CD4-positive, alpha-beta T cell treated with Interleukin-12 subunit alpha and Interleukin-12 subunit beta, for 1 hour (primary cell): ENCODE data around the gene OSBPL10.
"Not testable (repeated sequence)": the region's sequence is repeated elsewhere in the genome, so short reads cannot be mapped to it uniquely, and the experiment has no call there.

Experiments
- DNase-seq: peaks from one replicate; pipeline ENCODE4 v3.0.0-alpha.2; 2020

The OSBPL10 gene, protein sequence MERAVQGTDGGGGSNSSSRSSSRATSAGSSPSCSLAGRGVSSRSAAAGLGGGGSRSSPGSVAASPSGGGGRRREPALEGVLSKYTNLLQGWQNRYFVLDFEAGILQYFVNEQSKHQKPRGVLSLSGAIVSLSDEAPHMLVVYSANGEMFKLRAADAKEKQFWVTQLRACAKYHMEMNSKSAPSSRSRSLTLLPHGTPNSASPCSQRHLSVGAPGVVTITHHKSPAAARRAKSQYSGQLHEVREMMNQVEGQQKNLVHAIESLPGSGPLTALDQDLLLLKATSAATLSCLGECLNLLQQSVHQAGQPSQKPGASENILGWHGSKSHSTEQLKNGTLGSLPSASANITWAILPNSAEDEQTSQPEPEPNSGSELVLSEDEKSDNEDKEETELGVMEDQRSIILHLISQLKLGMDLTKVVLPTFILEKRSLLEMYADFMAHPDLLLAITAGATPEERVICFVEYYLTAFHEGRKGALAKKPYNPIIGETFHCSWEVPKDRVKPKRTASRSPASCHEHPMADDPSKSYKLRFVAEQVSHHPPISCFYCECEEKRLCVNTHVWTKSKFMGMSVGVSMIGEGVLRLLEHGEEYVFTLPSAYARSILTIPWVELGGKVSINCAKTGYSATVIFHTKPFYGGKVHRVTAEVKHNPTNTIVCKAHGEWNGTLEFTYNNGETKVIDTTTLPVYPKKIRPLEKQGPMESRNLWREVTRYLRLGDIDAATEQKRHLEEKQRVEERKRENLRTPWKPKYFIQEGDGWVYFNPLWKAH

DNA sequence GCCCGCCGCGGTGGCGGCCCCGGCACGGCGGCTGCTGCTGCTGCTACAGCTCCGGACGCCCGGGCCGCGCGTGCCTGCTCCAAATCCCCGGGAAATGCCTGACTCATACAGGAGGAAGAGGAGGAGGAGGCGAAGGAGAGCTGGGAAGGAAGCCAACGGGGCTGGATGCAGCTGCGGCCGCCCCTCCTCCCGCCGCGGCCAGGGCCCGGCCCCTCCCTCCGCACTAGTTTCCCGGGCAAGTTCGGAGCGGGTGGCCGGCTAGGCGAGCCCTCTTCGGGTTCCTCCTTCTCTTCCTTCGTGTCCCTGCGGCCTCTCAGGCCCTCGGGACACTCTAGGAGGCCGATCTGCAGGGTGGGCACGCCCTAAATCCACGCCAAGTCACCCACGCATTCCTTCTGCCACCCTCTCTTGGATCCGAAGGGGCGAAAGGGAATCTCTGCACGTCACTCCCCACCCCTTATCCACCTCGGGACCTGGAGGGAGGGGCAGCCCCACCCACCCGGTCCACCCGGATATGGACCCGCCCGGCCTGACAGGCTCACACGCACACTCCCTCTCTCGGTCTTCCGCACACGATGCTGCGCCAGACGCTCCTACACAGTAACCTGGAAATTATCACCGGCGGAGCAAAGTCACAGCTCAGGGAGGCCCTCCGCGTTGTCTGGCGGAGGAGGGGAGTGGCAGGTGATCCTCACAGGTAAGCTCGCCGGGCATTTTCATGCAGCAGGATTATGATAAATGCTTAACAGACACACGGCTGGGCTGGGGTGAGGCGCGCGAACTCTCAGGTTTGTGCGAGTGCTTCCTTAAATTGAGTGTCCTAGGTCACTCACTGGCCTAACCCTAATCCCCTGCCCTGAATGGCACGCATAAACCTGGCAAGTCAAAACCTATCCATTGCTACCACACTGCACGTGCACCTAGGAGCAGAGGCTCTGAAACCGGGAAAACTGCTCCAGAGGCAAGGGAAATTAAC is at the start of gene OSBPL10, which contains the start of gene ZNF860:
OSBPL10 (minus strand) TSS at position 57 of the 976 bp plus-strand sequence. CDS start 83 bp downstream, outside the sequence.
ZNF860 (plus strand) TSS at position 545 of the 976 bp plus-strand sequence. CDS start 7,330 bp downstream, outside the sequence.
- DNase-seq, result no peak

DNA sequence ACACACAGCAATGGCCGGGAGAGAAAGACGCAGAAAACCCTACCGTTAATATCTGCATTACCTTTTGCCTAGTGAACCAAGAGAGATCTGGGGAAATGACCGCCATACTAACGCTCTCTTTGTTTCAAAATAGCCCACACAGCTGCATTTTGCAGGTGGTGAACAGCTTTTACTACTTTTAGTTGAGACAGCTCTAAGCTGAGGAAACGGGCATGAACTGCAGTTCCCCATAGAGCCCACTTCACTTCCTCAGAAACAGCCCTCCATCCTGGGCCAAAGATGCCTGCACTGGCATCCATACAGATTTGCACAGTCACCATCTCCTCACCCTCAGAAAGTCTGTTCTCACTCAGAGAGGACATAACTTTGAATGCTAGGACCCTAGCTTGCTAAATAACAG is 45.5 kb upstream of the OSBPL10 start:
- DNase-seq, result no peak

DNA sequence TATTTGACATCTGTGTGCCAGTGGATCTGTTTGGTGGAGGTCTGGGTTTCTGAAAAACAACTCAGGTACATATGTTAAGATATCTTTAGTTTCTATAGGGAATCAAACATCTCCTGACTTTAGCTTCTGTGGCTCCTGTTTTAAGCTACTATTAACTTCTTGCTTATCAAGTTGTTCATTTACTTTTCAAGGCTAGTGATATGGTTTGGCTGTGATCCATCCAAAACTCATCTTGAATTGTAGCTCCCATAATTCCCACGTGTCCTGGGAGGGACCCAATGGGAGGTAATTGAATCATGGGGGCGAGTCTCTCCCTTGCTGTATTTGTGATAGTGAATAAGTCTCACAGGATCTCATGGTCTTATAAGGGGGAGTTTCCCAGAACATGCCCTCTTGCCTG is 41.9 kb upstream of the OSBPL10 start:
- no peak for DNase-seq

DNA sequence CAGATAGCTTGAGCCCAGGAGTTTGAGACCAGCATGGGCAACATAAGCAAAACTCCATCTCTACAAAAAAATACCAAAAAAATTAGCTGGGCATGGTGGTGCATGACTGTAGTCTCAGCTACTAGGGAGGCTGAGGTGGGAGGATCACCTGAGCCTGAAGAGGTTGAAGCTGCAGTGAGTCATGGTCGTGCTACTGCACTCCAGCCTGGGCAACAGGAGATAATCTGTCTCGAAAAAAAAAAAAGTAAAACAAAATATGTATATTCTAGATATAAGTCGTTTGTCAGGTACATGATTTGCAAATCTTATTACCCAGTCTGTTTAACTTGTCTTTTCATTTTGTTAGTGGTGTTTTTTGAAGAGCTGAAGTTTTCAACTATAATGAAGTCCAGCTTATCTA is 40.7 kb upstream of the OSBPL10 start:
- no peak for DNase-seq

DNA sequence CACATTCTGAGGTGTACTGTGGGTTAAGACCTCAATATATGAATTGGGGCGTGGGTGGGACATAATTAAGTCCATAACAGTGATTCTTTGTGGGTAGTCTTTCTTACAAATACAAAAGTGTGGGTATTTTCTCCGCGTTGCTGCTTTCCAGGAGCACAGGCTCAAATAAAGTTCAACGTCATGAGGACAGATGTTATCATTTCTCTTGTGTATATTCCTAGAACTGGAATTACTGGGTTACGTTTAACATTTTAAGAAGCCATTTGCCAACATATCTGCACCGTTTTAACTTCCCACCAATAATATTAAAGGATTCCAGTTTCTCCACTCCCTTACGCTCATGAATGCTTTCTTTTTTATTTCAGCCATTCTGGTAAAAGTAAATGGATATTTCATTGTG is 40.1 kb upstream of the OSBPL10 start:
- no peak for DNase-seq

DNA sequence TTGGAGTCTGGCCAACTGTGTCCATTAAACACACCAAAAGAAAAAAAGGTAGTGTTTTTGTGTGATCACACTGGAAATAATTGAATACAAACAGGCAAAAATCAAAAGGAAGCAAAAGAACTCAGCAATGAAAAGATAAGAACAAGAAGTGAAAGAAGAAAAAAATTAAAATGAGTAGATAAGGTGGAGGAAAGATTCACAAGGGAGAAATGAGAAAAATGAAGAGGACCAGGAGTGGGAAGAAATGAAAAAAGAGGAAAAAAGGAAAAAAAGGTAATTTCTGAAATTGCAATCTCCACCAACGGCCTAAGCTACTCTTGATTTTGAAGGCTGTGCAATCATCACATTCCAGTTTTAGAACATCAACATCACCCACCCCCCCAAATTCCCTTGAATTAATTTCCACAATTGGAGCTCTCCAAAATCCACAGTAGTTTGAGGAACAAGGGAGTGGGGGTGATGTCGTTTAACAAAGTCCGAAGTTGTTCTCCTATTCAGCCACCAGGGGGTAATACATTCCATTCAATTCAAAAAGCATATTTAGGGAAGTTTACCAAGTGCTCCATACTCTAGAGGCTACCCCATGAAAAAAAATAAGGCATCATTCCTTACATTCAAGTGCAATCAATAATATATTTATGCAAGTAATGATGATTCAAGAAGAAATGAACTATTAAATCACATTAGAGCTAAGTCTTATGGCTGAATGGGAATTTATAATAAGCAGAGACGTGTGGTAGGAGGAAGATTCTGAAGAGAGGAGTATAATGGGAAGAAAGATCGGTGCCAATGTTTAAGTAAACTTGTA is 37.9 kb upstream of the OSBPL10 start:
- peak; percentile 46 for DNase-seq

DNA sequence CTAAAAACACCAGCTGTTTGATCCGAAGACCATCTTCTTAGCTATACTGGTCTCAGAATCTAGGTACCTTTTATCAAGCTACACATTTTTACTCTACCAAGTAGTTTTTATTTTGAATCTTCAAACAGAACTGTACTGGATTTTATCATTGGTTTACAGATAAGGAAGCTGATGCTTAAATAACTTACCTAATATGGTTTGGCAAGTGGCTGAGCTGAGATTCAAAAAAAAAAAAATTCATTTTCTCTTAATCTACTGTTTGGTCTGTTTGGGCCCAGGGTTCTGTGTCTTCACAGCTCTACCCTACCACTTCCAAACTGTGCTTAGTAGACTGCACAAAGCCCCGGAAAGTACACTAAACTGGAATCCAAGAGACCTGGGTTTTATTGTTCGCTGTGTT is 36.2 kb upstream of the OSBPL10 start:
- no peak for DNase-seq

DNA sequence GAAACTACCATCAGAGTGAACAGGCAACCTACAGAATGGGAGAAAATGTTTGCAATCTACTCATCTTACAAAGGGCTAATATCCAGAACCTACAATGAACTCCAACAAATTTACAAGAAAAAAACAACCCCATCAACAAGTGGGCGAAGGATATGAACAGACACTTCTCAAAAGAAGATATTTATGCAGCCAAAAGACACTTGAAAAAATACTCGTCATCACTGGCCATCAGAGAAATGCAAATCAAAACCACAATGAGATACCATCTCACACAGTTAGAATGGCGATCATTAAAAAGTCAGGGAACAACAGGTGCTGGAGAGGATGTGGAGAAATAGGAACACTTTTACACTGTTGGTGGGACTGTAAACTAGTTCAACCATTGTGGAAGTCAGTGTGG is 34.6 kb upstream of the OSBPL10 start:
- DNase-seq, result not testable (repeated sequence)

DNA sequence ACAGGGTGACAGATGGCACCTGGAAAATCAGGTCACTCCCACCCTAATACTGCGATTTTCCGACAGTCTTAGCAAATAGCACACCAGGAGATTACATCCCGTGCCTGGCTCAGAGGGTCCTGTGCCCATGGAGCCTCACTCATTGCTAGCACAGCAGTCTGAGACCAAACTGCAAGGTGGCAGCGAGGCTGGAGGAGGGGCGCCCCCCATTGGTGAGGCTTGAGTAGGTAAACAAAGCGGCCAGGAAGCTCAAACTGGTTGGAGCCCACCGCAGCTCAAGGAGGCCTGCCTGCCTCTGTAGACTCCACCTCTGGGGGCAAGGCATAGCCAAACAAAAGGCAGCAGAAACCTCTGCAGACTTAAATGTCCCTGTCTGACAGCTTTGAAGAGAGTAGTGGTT is 29.6 kb upstream of the OSBPL10 start:
- not testable (repeated sequence) for DNase-seq

DNA sequence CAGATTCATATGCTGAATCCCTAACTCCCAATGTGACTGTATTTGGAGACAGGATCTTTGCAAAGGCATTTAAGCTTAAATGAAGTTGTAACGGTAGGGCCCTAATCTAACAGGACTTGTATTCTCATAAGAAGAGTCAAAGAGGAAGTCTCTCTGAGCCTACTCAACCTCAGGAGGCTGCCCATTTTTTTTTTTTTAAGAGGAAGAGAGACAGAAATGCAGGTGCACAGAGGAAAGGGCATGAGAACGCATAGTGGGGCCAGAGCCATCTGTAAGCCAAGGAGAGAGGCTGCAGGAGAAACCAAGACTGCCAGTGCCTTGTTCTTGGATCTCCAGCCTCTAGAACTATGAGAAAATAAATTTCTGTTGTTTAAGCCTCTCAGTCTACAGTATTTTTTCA is 28.9 kb upstream of the OSBPL10 start:
- no peak for DNase-seq

DNA sequence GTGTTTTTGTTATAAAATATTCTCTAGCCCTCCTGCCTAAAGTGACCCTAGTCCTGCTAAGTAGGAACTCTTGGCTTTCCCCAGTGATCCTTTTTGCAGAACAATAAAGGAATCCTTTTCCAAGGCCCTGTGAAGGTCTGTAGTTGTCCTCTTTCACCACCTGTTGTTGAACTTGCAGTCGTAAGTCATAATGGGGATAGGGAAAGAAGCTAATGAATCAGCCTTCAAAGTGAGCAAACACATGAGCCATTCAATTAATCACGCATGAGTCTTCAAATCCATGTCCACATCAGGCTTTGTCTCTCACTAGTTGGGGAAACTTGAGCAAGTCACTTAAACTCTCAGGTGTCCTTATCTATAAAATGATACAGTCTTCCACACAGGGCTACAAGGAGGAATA is 28.0 kb upstream of the OSBPL10 start:
- DNase-seq, result no peak

DNA sequence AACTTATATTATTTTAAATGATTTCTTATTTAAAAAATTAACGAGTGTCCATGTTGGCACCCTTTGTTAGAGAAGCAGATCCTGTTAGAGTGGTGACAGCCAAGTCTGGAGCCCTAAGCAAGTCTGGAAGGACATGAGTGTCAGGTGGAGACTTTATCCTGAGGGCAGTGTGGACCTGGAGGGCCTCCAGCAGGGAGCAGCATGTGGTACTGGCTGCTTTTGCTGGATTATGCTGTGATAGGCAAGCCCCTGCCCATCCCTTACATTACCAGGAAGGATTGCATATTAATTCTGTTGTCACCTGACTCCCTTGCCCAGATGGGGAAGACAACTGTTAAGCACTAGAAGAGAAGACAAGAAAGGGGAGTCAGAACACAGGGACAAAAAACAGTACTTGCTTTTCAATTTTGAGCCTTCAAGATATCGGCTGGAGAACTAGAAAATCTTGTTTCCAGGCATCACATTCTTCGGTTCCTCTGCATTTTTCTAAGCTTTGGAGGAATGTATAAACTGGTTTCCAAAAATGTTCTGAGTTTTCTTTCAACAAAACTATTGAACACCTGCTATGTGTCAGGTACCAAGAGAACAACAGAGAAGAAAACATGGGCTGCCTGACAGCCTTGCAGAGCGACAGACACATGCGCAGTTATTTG is 23.2 kb upstream of the OSBPL10 start:
- DNase-seq, result no peak

DNA sequence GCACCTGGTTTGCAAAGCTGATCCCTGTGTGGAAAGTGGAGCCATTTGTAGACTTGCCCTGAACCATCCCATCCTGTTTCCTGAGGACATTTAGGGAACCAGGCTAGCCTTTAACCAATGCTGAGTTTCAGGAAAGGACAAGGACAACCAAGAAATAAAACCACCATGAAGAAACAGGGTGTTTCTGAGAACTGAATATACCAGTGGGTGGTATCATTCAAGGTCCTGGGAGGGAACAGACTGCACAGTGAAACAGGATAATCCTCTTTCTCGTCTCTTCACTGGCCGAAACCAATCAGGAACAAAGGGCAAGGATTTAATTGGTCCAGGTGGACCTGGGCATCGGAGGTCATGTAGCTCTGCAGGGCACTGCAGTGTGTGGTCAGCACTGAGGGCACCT is 22.3 kb upstream of the OSBPL10 start:
- no peak for DNase-seq

DNA sequence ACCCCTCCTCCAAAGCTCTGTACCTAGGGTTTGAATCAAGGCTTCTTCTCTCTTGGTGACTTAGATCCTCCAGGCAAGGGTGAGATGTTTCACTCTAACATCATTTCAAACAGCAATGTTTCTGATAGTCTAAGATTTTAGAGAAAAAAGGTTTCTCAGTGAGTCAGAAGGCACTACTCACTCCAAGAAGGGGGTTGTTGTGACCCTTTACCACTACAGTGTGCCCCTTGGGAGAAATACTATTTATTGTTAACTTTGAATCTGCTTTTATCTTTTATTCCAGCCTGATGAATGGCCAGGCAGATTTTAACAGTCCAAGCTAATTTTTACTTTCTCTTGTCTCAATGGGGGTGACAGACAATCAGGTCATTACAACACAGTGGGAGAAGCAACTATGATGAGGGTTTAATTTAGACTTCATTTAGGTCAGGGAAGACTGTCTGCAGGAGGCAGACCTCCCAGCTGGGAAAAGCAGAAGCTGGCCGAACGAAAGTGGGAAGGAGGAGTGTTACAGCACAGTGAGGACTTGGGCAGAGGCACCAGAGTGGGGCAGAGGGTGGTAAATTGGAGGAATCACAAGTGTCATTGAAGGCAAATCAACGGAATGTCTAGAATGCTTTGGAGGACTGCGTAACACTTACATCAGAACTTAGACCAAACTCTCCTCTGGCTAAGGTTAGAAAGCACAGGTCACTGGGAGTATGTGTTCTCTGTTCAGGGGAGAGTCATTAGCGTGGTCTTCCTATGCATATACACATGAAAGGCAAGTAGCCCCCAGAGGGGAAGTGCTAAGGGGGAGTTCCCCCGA is 21.7 kb upstream of the OSBPL10 start:
- no peak for DNase-seq

DNA sequence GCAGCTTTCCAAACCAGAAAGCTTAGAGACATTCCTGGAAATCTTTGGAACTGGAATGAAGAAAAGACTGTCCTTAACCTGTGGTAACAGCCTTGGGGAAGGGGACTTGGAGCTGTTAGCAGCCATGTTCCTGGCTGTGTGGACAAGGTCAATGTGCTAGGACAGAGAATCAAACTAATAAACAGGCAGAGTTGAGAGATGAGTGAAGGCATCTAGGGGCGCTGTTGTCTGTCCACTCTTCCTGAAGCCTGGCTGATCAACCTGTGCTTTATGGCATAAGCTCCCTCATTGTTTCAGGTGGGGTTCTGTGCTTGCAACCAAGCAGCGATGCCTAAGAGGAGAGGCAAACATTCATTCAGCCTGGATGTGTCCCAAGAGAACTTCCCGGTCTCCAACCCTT is 19.8 kb upstream of the OSBPL10 start:
- no peak for DNase-seq

DNA sequence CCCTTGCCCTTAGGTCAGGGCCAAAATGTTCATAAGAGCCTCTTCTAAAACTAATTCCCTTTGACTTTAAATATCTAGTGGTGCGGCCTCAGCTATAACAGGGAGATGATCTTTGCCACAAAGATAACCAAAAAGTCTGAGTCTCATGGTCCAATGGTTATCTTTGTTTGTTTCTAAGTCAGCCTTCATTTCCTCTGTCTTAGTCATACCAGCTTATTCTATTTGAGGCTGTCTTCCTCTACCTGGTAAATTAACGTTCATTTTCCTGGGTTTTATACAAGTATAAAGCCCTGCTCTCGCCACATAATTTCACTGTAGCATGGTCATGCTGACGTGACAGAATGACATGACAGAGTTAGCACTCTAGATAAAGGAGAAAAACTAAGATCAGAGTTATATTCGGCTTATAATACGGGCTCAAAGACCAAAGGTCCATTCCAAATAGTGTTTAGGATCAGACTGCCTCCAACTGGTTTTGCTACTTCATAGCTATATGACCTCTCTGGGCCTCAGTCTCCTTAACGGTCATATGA is 18.9 kb upstream of the OSBPL10 start:
- DNase-seq, result no peak

DNA sequence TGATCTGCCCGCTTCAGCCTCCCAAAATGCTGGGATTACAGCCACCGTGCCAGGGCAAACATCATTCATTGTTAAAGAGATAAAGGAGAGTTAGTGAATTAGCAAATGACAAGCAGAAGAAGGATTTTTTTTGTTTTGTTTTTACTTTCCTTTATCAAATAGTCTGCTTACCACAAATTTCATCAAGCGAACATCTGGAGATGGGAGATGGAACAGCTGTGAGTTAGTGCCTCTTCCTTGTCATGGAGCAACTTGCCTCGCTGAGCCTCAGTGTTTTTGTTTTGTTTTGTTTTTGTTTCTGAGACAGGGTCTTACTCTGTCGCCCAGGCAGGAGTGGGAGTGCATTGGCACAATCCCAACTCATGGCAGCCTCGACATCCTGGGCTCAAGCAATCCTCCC is 16.4 kb upstream of the OSBPL10 start:
- no peak for DNase-seq

DNA sequence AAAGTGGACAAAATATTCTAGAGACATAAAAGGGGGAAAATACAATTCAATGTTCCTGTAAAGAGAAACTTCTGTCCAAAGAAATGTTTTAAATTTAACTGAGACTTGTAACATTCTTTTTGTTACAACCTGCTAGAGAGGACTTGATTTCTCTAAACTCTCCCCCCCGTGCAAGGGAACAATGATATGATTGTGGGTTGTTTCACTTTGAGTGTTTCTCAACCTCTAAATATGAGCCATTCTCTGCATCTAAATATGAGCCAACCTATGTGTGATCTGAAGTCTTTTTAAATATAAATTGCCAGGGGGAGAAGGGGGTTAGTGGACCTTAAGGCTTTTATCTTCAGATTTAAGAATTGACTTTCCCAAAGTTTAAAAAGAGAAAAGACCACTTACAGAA is 15.1 kb upstream of the OSBPL10 start:
- no peak for DNase-seq

DNA sequence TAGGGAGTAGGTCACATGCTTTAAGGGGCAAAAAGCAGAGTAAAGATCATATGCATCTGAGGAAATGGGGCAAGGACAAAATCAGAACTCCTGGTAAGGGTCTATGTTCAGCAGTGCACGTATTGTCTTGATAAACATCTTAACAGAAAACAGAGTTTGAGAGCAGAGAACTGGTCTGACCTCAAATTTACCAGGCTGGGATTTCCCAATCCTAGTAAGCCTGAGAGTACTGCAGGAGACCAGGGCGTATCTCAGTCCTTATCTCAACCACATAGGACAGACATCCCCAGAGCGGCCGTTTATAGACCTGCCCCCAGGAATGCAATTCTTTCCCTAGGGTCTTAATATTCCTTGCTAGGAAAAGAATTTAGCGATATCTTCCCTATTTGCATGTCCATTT is 14.0 kb upstream of the OSBPL10 start:
- not testable (repeated sequence) for DNase-seq

DNA sequence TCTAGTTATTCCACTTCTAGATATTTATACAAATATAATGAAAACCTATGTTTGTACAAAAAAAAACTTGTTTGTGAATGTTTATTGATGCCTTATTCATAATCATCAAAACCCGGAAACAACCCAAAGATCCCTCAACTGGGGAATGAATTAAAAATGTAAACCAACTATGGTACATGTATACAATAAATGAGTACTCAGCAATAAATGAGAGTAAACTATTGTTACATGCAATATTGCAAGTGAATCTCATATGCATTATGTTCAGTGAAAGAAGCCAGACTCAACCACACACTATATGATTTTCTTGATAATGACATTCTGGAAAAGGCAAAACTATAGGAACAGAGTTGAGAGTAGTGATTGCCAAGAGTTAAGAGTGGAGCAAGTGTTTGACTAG is 12.8 kb upstream of the OSBPL10 start:
- DNase-seq, result no peak
